GM12865 (cell line): ENCODE data around the gene DCAF5.

ENCODE experiments used
- DNase-seq: peaks from one replicate; pipeline ENCODE4 v3.0.0; 2010; ENCODE audit warnings: low read depth
- H3K4me3 ChIP-seq: 2 replicates; pipeline ENCODE4 v1.5.1; 2011; ENCODE audit warnings: mild to moderate bottlenecking, low read depth, low read length, control low read depth
- CTCF ChIP-seq: IDR thresholded peaks from 2 replicates; pipeline ENCODE4 v1.5.1; 2011; ENCODE audit warnings: low read length, control low read depth, low read depth, inconsistent platforms; ENCODE audit not compliant: insufficient read depth; ENCODE audit errors: missing control alignments

The DCAF5 gene

GRCh38 chr14:69043596-69044260 lies 109.2 kb downstream of the DCAF5 start:
- no peak for TF ChIP-seq CTCF
- no peak for DNase-seq
- no peak overlapping the region for H3K4me3 ChIP-seq

GRCh38 chr14:69042787-69043444 lies 110.0 kb downstream of the DCAF5 start:
- H3K4me3 ChIP-seq: no peak overlapping the region
- DNase-seq: no peak
- no peak for TF ChIP-seq CTCF

- no peak for DNase-seq
- no peak overlapping the region for H3K4me3 ChIP-seq
- no peak for TF ChIP-seq CTCF
Observed at GRCh38 chr14:69042299-69042698, 110.6 kb downstream of the DCAF5 start.

- H3K4me3 ChIP-seq: no peak overlapping the region
- TF ChIP-seq CTCF: no peak
- DNase-seq: no peak
Observed at GRCh38 chr14:69041783-69042182, 111.1 kb downstream of the DCAF5 start.

- H3K4me3 ChIP-seq: no peak overlapping the region
- no peak for DNase-seq
- TF ChIP-seq CTCF: no peak
Observed at GRCh38 chr14:69040353-69040752, 112.6 kb downstream of the DCAF5 start.

- TF ChIP-seq CTCF: no peak
- DNase-seq: no peak
- H3K4me3 ChIP-seq: no peak overlapping the region
Observed at GRCh38 chr14:69039288-69039628, 113.7 kb downstream of the DCAF5 start.
